GM21515 (cell line): ENCODE data around the gene UQCC3.
"Not testable (repeated sequence)": the region's sequence is repeated elsewhere in the genome, so short reads cannot be mapped to it uniquely, and the experiment has no call there.

Source experiments
- ATAC-seq: cut with Tn5 transposase; IDR thresholded peaks from one replicate; pipeline ENCODE4 v1.9.1; 2021; ENCODE audit not compliant: unreplicated experiment

UQCC3 gene

GRCh38 chr11:62665599-62666258 lies 5.7 kb upstream of the UQCC3 start:
- peak; percentile 24 for ATAC-seq

- no peak for ATAC-seq
Measured at GRCh38 chr11:62666259-62666926, 5.1 kb upstream of the UQCC3 start.

GRCh38 chr11:62667460-62667859 lies 4.0 kb upstream of the UQCC3 start:
- no peak for ATAC-seq

GRCh38 chr11:62669420-62670161 lies 1.9 kb upstream of the UQCC3 start:
- no peak for ATAC-seq

GRCh38 chr11:62671236-62671607 lies 251 bp upstream of the UQCC3 start:
- ATAC-seq: peak; percentile 21

- ATAC-seq: no peak
Measured at GRCh38 chr11:62673196-62673525, 1.7 kb downstream of the UQCC3 start.

GRCh38 chr11:62675415-62675814 lies 3.9 kb downstream of the UQCC3 start:
- ATAC-seq: not testable (repeated sequence)

GRCh38 chr11:62676698-62677097 lies 5.2 kb downstream of the UQCC3 start:
- ATAC-seq: no peak

- ATAC-seq: no peak
Measured at GRCh38 chr11:62677156-62677555, 5.7 kb downstream of the UQCC3 start.

- ATAC-seq: no peak
Measured at GRCh38 chr11:62677714-62678113, 6.2 kb downstream of the UQCC3 start.

GRCh38 chr11:62678433-62678769 lies 6.9 kb downstream of the UQCC3 start:
- ATAC-seq: no peak

- ATAC-seq: peak; percentile 65
Measured at GRCh38 chr11:62678770-62679696, 7.6 kb downstream of the UQCC3 start, which contains the start of gene UBXN1. UBXN1 (minus strand) TSS chr11:62679073; CDS start chr11:62678923, 150 bp downstream.

- ATAC-seq: no peak
Measured at GRCh38 chr11:62680825-62681240, 9.4 kb downstream of the UQCC3 start.

GRCh38 chr11:62682518-62682917 lies 11.0 kb downstream of the UQCC3 start:
- ATAC-seq: no peak

GRCh38 chr11:62687508-62688396 lies 16.3 kb downstream of the UQCC3 start:
- no peak for ATAC-seq

- ATAC-seq: no peak
Measured at GRCh38 chr11:62688491-62688890, 17.0 kb downstream of the UQCC3 start.

- no peak for ATAC-seq
Measured at GRCh38 chr11:62689421-62690183, 18.1 kb downstream of the UQCC3 start, which contains the start of gene LRRN4CL. LRRN4CL (minus strand) TSS chr11:62689530; CDS start chr11:62688508, 1,022 bp downstream.

- not testable (repeated sequence) for ATAC-seq
Measured at GRCh38 chr11:62693624-62694023, 22.2 kb downstream of the UQCC3 start.

- ATAC-seq: no peak
Measured at GRCh38 chr11:62694455-62695167, 23.1 kb downstream of the UQCC3 start.
